Activated CD4-positive, alpha-beta memory T cell treated with anti-CD3 and anti-CD28 coated beads, Interleukin-2, amount 10 ng/mL, durations not matched to agents 7 days and 5 days (primary cell): ENCODE results near the gene E2F8. TPM values are rescaled to one million over a fixed set of nuclear protein-coding genes. Genes with fewer than 3 reads are reported as not detected.

Experiments used
- CTCF ChIA-PET: fragments of 350-600 bp; sonication (Branson Sonifier 250); formaldehyde crosslinking; loops from one replicate; lab custom pipeline; 2021; ENCODE audit warnings: antibody characterized with exemption, inconsistent platforms; lab: Charles Lee
- POLR2A ChIA-PET: fragments of 350-600 bp; sonication (Branson Sonifier 250); formaldehyde crosslinking; loops from one replicate; lab custom pipeline; 2021; ENCODE audit warnings: antibody characterized with exemption; lab: Charles Lee
- DNase-seq: peaks from one replicate; pipeline ENCODE4 v3.0.0-alpha.2; 2020
- H3K27ac Mint-ChIP-seq: one replicate; pipeline ENCODE4 v1.8.0; 2021; ENCODE audit warnings: mild to moderate bottlenecking, mixed read lengths
- H3K27me3 Mint-ChIP-seq: one replicate; pipeline ENCODE4 v1.8.0; 2021; ENCODE audit warnings: mixed read lengths
- H3K36me3 Mint-ChIP-seq: one replicate; pipeline ENCODE4 v1.8.0; 2021; ENCODE audit warnings: low read depth, mixed read lengths
- H3K4me1 Mint-ChIP-seq: one replicate; pipeline ENCODE4 v1.8.0; 2021; ENCODE audit warnings: mixed read lengths
- H3K4me3 Mint-ChIP-seq: one replicate; pipeline ENCODE4 v1.8.0; 2021; ENCODE audit warnings: mild to moderate bottlenecking, mixed read lengths
- H3K9me3 Mint-ChIP-seq: one replicate; pipeline ENCODE4 v1.8.0; 2021; ENCODE audit warnings: mixed read lengths
- total RNA-seq, 2 experiments: library from RNA; stranded (reverse); gene quantifications; one replicate each; pipeline ENCODE4 v1.2.3, GENCODE V29; 2021

The E2F8 gene
- total RNA-seq, 2 experiments from 2014 or later: 37.3 to 40.8 TPM

GRCh38 chr11:19229671-19230070, 11.1 kb downstream of the E2F8 start:
- H3K4me1 Mint-ChIP-seq: peaks cover 33% of the 10 kb centered on the region
- peaks cover 80% of the 10 kb centered on the region for H3K36me3 Mint-ChIP-seq
- H3K9me3 Mint-ChIP-seq: no peaks in the 10 kb centered on the region
- H3K27ac Mint-ChIP-seq: peak overlapping the region; percentile 9
- CTCF ChIA-PET: interaction anchor here (1.1 kb wide), 1 partner anchor 159 kb away, joined by 6 read pairs; no protein-coding TSS in a partner anchor
- POLR2A ChIA-PET: interaction anchor here (0.6 to 2.1 kb wide), 4 partner anchors 9 to 1310 kb away, joined by 3 to 9 read pairs (median 4); partner anchors contain the start of genes E2F8 and ZDHHC13
- H3K27me3 Mint-ChIP-seq: no peaks in the 10 kb centered on the region
- no peak for DNase-seq
- no peak overlapping the region for H3K4me3 Mint-ChIP-seq

GRCh38 chr11:19228968-19229367, 11.8 kb downstream of the E2F8 start:
- no peak overlapping the region for H3K4me3 Mint-ChIP-seq
- H3K9me3 Mint-ChIP-seq: no peaks in the 10 kb centered on the region
- no peaks in the 10 kb centered on the region for H3K27me3 Mint-ChIP-seq
- DNase-seq: no peak
- H3K36me3 Mint-ChIP-seq: peaks cover 76% of the 10 kb centered on the region
- ChIA-PET POLR2A (interaction anchor here (0.6 to 2.1 kb wide), 4 partner anchors 10 to 1310 kb away, joined by 3 to 9 read pairs (median 4); partner anchors contain the start of genes E2F8 and ZDHHC13), CTCF (no interaction called here)
- peaks cover 29% of the 10 kb centered on the region for H3K4me1 Mint-ChIP-seq
- H3K27ac Mint-ChIP-seq: no peak overlapping the region

- DNase-seq: no peak
- CTCF ChIA-PET: no interaction called here
- H3K4me1 Mint-ChIP-seq: peaks cover 24% of the 10 kb centered on the region
- no peaks in the 10 kb centered on the region for H3K9me3 Mint-ChIP-seq
- H3K27me3 Mint-ChIP-seq: no peaks in the 10 kb centered on the region
- no peak overlapping the region for H3K4me3 Mint-ChIP-seq
- H3K36me3 Mint-ChIP-seq: peaks cover 71% of the 10 kb centered on the region
- H3K27ac Mint-ChIP-seq: no peak overlapping the region
- POLR2A ChIA-PET: interaction anchor here (1.2 kb wide), 1 partner anchor 14 kb away, joined by 3 read pairs; the partner anchor contains the start of gene E2F8
Observed at GRCh38 chr11:19226378-19227195, 14.2 kb downstream of the E2F8 start.

- Mint-ChIP-seq H3K9me3 (no peaks in the 10 kb centered on the region), H3K36me3 (peaks cover 62% of the 10 kb centered on the region), H3K4me3 (no peak overlapping the region), H3K4me1 (peaks cover 15% of the 10 kb centered on the region), H3K27me3 (no peaks in the 10 kb centered on the region), H3K27ac (no peak overlapping the region)
- CTCF ChIA-PET: no interaction called here
- DNase-seq: no peak
- POLR2A ChIA-PET: no interaction called here
Observed at GRCh38 chr11:19225581-19225980, 15.2 kb downstream of the E2F8 start.

- Mint-ChIP-seq H3K9me3 (no peaks in the 10 kb centered on the region), H3K4me3 (no peak overlapping the region), H3K27me3 (no peaks in the 10 kb centered on the region), H3K4me1 (peaks cover 10% of the 10 kb centered on the region), H3K36me3 (peaks cover 58% of the 10 kb centered on the region), H3K27ac (no peak overlapping the region)
- no peak for DNase-seq
- POLR2A ChIA-PET: no interaction called here
- CTCF ChIA-PET: interaction anchor here (1.2 kb wide), 1 partner anchor 148 kb away, joined by 3 read pairs; no protein-coding TSS in a partner anchor
Observed at GRCh38 chr11:19225123-19225522, 15.6 kb downstream of the E2F8 start.

GRCh38 chr11:19220903-19221724, 19.6 kb downstream of the E2F8 start:
- Mint-ChIP-seq H3K4me3 (no peak overlapping the region), H3K36me3 (peaks cover 26% of the 10 kb centered on the region), H3K27me3 (peaks cover under 1% of the 10 kb centered on the region), H3K4me1 (peaks cover 3% of the 10 kb centered on the region), H3K9me3 (no peaks in the 10 kb centered on the region), H3K27ac (no peak overlapping the region)
- POLR2A ChIA-PET: no interaction called here
- DNase-seq: no peak
- CTCF ChIA-PET: interaction anchor here (1.2 kb wide), 1 partner anchor 39 kb away, joined by 3 read pairs; no protein-coding TSS in a partner anchor

- Mint-ChIP-seq H3K27me3 (peaks cover 13% of the 10 kb centered on the region), H3K4me3 (no peak overlapping the region), H3K27ac (no peak overlapping the region), H3K9me3 (no peaks in the 10 kb centered on the region), H3K4me1 (peaks cover 3% of the 10 kb centered on the region), H3K36me3 (peaks cover 8% of the 10 kb centered on the region)
- DNase-seq: no peak
- ChIA-PET POLR2A (no interaction called here), CTCF (no interaction called here)
Observed at GRCh38 chr11:19218786-19219460, 21.8 kb downstream of the E2F8 start.

- no peaks in the 10 kb centered on the region for H3K9me3 Mint-ChIP-seq
- H3K4me3 Mint-ChIP-seq: no peak overlapping the region
- ChIA-PET POLR2A (no interaction called here), CTCF (no interaction called here)
- H3K4me1 Mint-ChIP-seq: peaks cover 3% of the 10 kb centered on the region
- no peak for DNase-seq
- no peak overlapping the region for H3K27ac Mint-ChIP-seq
- peaks cover 4% of the 10 kb centered on the region for H3K36me3 Mint-ChIP-seq
- peaks cover 18% of the 10 kb centered on the region for H3K27me3 Mint-ChIP-seq
Observed at GRCh38 chr11:19218216-19218615, 22.5 kb downstream of the E2F8 start.

- Mint-ChIP-seq H3K27ac (no peak overlapping the region), H3K4me1 (no peaks in the 10 kb centered on the region), H3K9me3 (no peaks in the 10 kb centered on the region), H3K27me3 (peaks cover 21% of the 10 kb centered on the region), H3K4me3 (no peak overlapping the region), H3K36me3 (no peaks in the 10 kb centered on the region)
- POLR2A ChIA-PET: no interaction called here
- CTCF ChIA-PET: no interaction called here
- DNase-seq: no peak
Observed at GRCh38 chr11:19216709-19217374, 23.9 kb downstream of the E2F8 start.

- no peaks in the 10 kb centered on the region for H3K36me3 Mint-ChIP-seq
- no peaks in the 10 kb centered on the region for H3K4me1 Mint-ChIP-seq
- ChIA-PET CTCF (no interaction called here), POLR2A (no interaction called here)
- H3K27me3 Mint-ChIP-seq: peaks cover 21% of the 10 kb centered on the region
- H3K9me3 Mint-ChIP-seq: no peaks in the 10 kb centered on the region
- no peak overlapping the region for H3K27ac Mint-ChIP-seq
- no peak for DNase-seq
- H3K4me3 Mint-ChIP-seq: no peak overlapping the region
Observed at GRCh38 chr11:19216021-19216420, 24.7 kb downstream of the E2F8 start.

- DNase-seq: no peak
- peaks cover 45% of the 10 kb centered on the region for H3K27me3 Mint-ChIP-seq
- POLR2A ChIA-PET: no interaction called here
- no peaks in the 10 kb centered on the region for H3K36me3 Mint-ChIP-seq
- H3K27ac Mint-ChIP-seq: no peak overlapping the region
- H3K4me3 Mint-ChIP-seq: no peak overlapping the region
- H3K9me3 Mint-ChIP-seq: no peaks in the 10 kb centered on the region
- no peaks in the 10 kb centered on the region for H3K4me1 Mint-ChIP-seq
- CTCF ChIA-PET: interaction anchor here (1.1 to 1.3 kb wide), 2 partner anchors 10 to 139 kb away, joined by 3 to 4 read pairs; no protein-coding TSS in a partner anchor
Observed at GRCh38 chr11:19209617-19210370, 31.0 kb downstream of the E2F8 start.
